Measurements from ENCODE around the gene HDLBP. TPM values are rescaled to one million over a fixed set of nuclear protein-coding genes. Genes with fewer than 3 reads are reported as not detected.
A peak's percentile ranks its signal among the peaks of the same experiment; 100 is the strongest.
"Not testable (repeated sequence)": the region's sequence is repeated elsewhere in the genome, so short reads cannot be mapped to it uniquely, and the experiment has no call there.

The HDLBP gene
- total RNA-seq, 1 experiment from 2014 or later, result 350 TPM

DNA sequence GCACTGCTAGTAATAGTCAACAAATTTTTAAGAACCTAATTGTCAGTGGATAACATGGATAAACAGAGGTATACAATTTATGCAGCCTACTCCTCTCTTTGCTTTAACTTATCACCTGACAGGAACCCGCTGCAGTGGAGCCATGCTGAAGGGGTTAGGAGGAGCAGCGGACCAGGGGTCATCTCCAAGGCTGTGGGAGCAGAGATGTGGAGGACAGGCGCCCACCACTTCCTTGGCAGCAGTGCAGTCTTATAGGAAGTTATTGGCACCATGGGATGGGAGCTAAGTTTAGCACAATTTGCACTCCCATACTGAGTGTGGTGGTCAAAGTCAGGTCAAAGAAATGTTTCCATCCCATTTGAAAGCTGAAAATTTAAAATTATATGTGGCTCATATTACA lies 35.6 kb downstream of the HDLBP start:
- Mint-ChIP-seq H3K4me1 (ENCODE audit: low read depth, unreplicated experiment) (peaks cover 31% of the 10 kb centered on the region), H3K27me3 (ENCODE audit: insufficient read depth, unreplicated experiment) (no peaks in the 10 kb centered on the region), H3K4me3 (ENCODE audit: unreplicated experiment) (peak overlapping the region; percentile 17), H3K36me3 (ENCODE audit: insufficient read depth, unreplicated experiment) (peaks cover 13% of the 10 kb centered on the region), H3K9me3 (ENCODE audit: unreplicated experiment) (peaks cover 9% of the 10 kb centered on the region), H3K27ac (ENCODE audit: unreplicated experiment) (peak overlapping the region; percentile 76)
- no peaks in the 10 kb centered on the region for H3K27me3 ChIP-seq (replicated peaks; ENCODE audit: control insufficient read depth, insufficient read depth, low read length)
- ChIA-PET POLR2A (no interaction called here), CTCF (no interaction called here)
- BruUV-seq (replicated peaks), result no TSS peak
- intact Hi-C loops (cut with micrococcal nuclease; ENCODE audit: unreplicated experiment), result no loop called here
- TF ChIP-seq, protein P1, sequence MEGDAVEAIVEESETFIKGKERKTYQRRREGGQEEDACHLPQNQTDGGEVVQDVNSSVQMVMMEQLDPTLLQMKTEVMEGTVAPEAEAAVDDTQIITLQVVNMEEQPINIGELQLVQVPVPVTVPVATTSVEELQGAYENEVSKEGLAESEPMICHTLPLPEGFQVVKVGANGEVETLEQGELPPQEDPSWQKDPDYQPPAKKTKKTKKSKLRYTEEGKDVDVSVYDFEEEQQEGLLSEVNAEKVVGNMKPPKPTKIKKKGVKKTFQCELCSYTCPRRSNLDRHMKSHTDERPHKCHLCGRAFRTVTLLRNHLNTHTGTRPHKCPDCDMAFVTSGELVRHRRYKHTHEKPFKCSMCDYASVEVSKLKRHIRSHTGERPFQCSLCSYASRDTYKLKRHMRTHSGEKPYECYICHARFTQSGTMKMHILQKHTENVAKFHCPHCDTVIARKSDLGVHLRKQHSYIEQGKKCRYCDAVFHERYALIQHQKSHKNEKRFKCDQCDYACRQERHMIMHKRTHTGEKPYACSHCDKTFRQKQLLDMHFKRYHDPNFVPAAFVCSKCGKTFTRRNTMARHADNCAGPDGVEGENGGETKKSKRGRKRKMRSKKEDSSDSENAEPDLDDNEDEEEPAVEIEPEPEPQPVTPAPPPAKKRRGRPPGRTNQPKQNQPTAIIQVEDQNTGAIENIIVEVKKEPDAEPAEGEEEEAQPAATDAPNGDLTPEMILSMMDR (IDR thresholded peaks at IDR 0.05; ENCODE audit: insufficient read depth in 1 of 2, low read depth in 1 of 2, low read length in 1 of 2, severe bottlenecking in 1 of 2, unreplicated experiment in 1 of 2), result no peak
- DNase-seq, result no peak
- no peaks in the 10 kb centered on the region for H3K9me3 ChIP-seq
- H3K4me3 ChIP-seq (ENCODE audit: low read depth, low read length), result no peak overlapping the region
- peaks cover 5% of the 10 kb centered on the region; the same call in 1 of the 2 replicates for H3K4me1 ChIP-seq
- H3K36me3 ChIP-seq (ENCODE audit: control insufficient read depth, insufficient read depth, low read length), result no peaks in the 10 kb centered on the region

DNA sequence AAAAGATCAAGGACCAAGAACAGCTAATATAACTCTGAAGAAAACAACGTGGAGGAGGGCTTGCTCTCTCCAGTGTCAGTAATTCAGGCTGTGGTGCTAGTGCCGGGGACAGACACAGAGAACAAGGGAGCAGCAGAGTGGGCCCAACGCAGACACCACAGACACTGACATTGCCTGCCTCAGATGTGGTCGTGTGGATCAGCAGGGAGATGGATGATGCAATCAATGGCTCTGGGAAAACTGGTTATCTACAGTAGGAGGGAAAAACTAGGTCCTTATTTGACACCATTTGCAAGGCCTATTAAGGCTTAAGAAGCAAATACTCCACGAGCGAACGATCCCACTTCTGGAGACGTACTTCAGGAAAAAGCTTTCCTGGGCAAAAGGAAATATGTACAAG lies 36.1 kb downstream of the HDLBP start:
- no TSS peak for BruUV-seq (replicated peaks)
- peak overlapping the region; percentile 17 for H3K4me3 Mint-ChIP-seq (ENCODE audit: unreplicated experiment)
- no peaks in the 10 kb centered on the region for H3K27me3 ChIP-seq (replicated peaks; ENCODE audit: control insufficient read depth, insufficient read depth, low read length)
- TF ChIP-seq, protein P1 (IDR thresholded peaks at IDR 0.05; ENCODE audit: insufficient read depth in 1 of 2, low read depth in 1 of 2, low read length in 1 of 2, severe bottlenecking in 1 of 2, unreplicated experiment in 1 of 2), result no peak
- no peaks in the 10 kb centered on the region for H3K27me3 Mint-ChIP-seq (ENCODE audit: insufficient read depth, unreplicated experiment)
- peak overlapping the region; percentile 76 for H3K27ac Mint-ChIP-seq (ENCODE audit: unreplicated experiment)
- peaks cover 5% of the 10 kb centered on the region; the same call in 1 of the 2 replicates for H3K4me1 ChIP-seq
- peaks cover 13% of the 10 kb centered on the region for H3K36me3 Mint-ChIP-seq (ENCODE audit: insufficient read depth, unreplicated experiment)
- POLR2A ChIA-PET, result no interaction called here
- CTCF ChIA-PET, result no interaction called here
- intact Hi-C loops (cut with micrococcal nuclease; ENCODE audit: unreplicated experiment), result no loop called here
- H3K36me3 ChIP-seq (ENCODE audit: control insufficient read depth, insufficient read depth, low read length), result no peaks in the 10 kb centered on the region
- H3K9me3 Mint-ChIP-seq (ENCODE audit: unreplicated experiment), result peaks cover 9% of the 10 kb centered on the region
- no peak overlapping the region for H3K4me3 ChIP-seq (ENCODE audit: low read depth, low read length)
- peak in 1 of 2 experiments; percentile 41 for DNase-seq
- peaks cover 35% of the 10 kb centered on the region for H3K4me1 Mint-ChIP-seq (ENCODE audit: low read depth, unreplicated experiment)
- no peaks in the 10 kb centered on the region for H3K9me3 ChIP-seq

DNA sequence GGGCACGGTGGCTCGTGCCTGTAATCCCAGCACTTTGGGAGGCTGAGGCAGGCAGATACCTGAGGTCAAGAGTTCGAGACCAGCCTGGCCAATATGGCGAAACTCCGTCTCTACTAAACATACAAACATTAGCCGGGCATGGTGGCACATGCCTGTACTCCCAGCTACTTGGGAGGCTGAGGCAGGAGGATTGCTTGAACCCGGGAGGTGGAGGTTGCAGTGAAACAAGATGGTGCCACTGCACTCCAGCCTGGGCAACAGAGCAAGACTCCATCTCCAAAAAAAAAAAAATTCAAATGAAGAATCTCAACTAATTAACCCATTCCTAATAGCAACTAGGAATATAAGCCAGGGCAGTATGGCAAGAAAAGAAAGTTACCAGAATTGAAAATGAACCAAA lies 37.2 kb downstream of the HDLBP start:
- POLR2A ChIA-PET; CTCF ChIA-PET; intact Hi-C loops (cut with micrococcal nuclease; ENCODE audit: unreplicated experiment): not testable (repeated sequence)

DNA sequence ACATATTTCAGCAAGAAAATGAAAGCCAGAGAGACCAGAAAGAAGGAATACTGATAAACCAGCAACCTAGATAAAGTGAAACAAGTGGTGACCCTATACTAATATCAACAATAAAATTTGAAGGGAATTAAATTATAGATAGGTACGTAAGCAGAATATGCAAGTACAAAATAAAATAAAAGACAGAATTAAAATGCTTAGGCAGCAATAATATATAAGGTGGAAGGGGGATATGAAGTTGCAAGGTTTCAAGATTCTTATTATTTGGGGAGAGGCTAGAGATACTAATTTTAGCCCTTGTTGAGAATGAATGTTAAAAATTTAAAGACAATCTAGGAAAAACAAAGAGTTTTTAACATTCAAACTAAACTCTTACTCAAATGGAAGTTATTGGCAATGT lies 39.6 kb downstream of the HDLBP start:
- POLR2A ChIA-PET, result no interaction called here
- Mint-ChIP-seq H3K4me1 (ENCODE audit: low read depth, unreplicated experiment) (peaks cover 45% of the 10 kb centered on the region), H3K4me3 (ENCODE audit: unreplicated experiment) (no peak overlapping the region), H3K9me3 (ENCODE audit: unreplicated experiment) (peaks cover 9% of the 10 kb centered on the region), H3K27ac (ENCODE audit: unreplicated experiment) (no peak overlapping the region), H3K36me3 (ENCODE audit: insufficient read depth, unreplicated experiment) (peaks cover 27% of the 10 kb centered on the region), H3K27me3 (ENCODE audit: insufficient read depth, unreplicated experiment) (no peaks in the 10 kb centered on the region)
- Histone ChIP-seq H3K9me3 (no peaks in the 10 kb centered on the region), H3K4me1 (peaks cover 13% of the 10 kb centered on the region; the same call in 1 of the 2 replicates), H3K36me3 (ENCODE audit: control insufficient read depth, insufficient read depth, low read length) (no peaks in the 10 kb centered on the region), H3K27me3 (replicated peaks; ENCODE audit: control insufficient read depth, insufficient read depth, low read length) (no peaks in the 10 kb centered on the region), H3K4me3 (ENCODE audit: low read depth, low read length) (no peak overlapping the region)
- TF ChIP-seq, protein P1 (IDR thresholded peaks at IDR 0.05; ENCODE audit: insufficient read depth in 1 of 2, low read depth in 1 of 2, low read length in 1 of 2, severe bottlenecking in 1 of 2, unreplicated experiment in 1 of 2), result no peak
- intact Hi-C loops (cut with micrococcal nuclease; ENCODE audit: unreplicated experiment), result no loop called here
- BruUV-seq (replicated peaks), result no TSS peak
- no peak for DNase-seq
- CTCF ChIA-PET, result no interaction called here

More for the DNA sequence above, 37.2 kb downstream of the HDLBP start:
- peaks cover 44% of the 10 kb centered on the region for H3K4me1 Mint-ChIP-seq (ENCODE audit: low read depth, unreplicated experiment)
- not testable (repeated sequence) for H3K9me3 Mint-ChIP-seq (ENCODE audit: unreplicated experiment); DNase-seq; H3K4me3 Mint-ChIP-seq (ENCODE audit: unreplicated experiment); H3K27me3 Mint-ChIP-seq (ENCODE audit: insufficient read depth, unreplicated experiment); BruUV-seq (replicated peaks); H3K27me3 ChIP-seq (replicated peaks; ENCODE audit: control insufficient read depth, insufficient read depth, low read length); H3K27ac Mint-ChIP-seq (ENCODE audit: unreplicated experiment); H3K36me3 ChIP-seq (ENCODE audit: control insufficient read depth, insufficient read depth, low read length); H3K4me1 ChIP-seq; H3K4me3 ChIP-seq (ENCODE audit: low read depth, low read length); H3K9me3 ChIP-seq
- peaks cover 21% of the 10 kb centered on the region for H3K36me3 Mint-ChIP-seq (ENCODE audit: insufficient read depth, unreplicated experiment)

Measured in Caco-2 (cell line).